Measurements from ENCODE around the gene SEMA6D. TPM values are rescaled to one million over a fixed set of nuclear protein-coding genes. Genes with fewer than 3 reads are reported as not detected.

Gene SEMA6D
- polyA plus RNA-seq, 1 donor from 2014 or later, result 108 TPM

DNA sequence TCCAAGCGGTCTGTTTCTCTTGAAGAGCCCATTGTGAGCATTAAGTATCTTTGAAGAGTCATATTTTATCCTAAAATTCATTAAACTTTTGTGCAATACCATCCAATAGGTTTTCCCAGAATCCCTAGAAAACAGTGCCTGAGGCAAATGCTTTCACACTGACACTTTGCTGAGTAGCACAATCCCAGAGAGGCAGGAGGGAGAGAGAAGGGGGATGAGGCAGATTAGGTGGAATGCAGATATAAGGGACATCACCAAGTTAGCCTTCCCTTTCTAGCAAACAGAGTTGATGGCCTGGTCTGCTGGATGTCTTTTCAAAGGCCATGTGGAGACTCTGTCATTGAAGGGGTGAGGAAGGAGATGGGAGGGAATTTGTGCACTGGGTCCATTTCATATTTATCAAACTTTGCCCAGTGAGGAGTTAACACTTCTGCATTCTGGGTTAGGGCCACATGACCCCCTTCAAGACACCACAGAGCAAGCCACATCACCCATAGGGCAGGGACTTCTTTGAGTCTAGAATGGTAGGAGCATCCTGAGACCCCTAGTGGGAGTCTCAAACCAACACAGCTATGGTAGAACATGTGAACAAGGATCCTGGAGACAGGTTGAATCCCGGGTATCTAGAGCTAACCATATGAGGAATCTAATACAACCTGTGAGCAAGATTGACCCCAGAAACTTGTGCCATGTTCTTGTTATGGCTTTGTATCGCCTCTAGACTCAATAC, 32.0 kb upstream of the SEMA6D start:
- H3K4me3 ChIP-seq (ENCODE audit: low read length), result no peak overlapping the region

DNA sequence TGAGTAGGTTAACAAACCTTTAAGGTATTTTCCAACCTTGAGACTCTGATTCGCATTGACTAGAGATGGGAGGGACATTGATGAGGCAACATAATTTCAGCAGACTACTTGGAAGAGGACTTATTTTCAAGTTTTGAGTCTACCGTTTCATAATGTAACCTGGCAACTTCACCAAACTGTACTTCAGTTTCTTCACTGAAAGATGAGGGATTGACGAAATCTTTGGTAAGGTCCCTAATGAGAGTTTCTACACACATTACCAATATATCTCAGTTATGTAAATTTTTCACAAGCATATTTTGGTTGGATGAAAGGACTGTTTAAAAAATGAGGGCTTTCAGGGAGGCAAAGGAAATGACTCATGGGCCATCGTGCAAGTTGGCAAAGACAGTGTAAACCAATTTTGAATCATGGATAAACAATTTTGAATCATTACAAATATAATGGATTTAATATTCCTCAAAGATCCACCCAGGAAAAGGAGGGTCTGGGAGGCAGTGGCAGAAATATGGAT, 28.7 kb upstream of the SEMA6D start:
- Histone ChIP-seq H3F3A (ENCODE audit: insufficient read depth, low read length, poor library complexity, severe bottlenecking) (no peaks in the 10 kb centered on the region), H3K4me2 (ENCODE audit: low read length) (no peak overlapping the region)
- TF ChIP-seq, protein P1, sequence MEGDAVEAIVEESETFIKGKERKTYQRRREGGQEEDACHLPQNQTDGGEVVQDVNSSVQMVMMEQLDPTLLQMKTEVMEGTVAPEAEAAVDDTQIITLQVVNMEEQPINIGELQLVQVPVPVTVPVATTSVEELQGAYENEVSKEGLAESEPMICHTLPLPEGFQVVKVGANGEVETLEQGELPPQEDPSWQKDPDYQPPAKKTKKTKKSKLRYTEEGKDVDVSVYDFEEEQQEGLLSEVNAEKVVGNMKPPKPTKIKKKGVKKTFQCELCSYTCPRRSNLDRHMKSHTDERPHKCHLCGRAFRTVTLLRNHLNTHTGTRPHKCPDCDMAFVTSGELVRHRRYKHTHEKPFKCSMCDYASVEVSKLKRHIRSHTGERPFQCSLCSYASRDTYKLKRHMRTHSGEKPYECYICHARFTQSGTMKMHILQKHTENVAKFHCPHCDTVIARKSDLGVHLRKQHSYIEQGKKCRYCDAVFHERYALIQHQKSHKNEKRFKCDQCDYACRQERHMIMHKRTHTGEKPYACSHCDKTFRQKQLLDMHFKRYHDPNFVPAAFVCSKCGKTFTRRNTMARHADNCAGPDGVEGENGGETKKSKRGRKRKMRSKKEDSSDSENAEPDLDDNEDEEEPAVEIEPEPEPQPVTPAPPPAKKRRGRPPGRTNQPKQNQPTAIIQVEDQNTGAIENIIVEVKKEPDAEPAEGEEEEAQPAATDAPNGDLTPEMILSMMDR (IDR thresholded peaks at IDR 0.05; ENCODE audit: poor library complexity, severe bottlenecking), result no peak

More for the DNA sequence above, 32.0 kb upstream of the SEMA6D start:
- Histone ChIP-seq H3K9me2 (ENCODE audit: insufficient read depth, low read length) (no peaks in the 10 kb centered on the region), H3K4me2 (ENCODE audit: low read length) (no peak overlapping the region), H3K9me3 (ENCODE audit: low read length) (no peaks in the 10 kb centered on the region), H3K36me3 (ENCODE audit: insufficient read depth, low read length) (no peaks in the 10 kb centered on the region), H3K9ac (ENCODE audit: low read length) (no peak overlapping the region), H3K27ac (ENCODE audit: low read length) (no peak overlapping the region), H4K20me1 (ENCODE audit: insufficient read depth) (no peaks in the 10 kb centered on the region), H3K79me2 (replicated peaks; ENCODE audit: insufficient read depth, low read length) (no peaks in the 10 kb centered on the region), H3K27me3 (ENCODE audit: insufficient read depth, low read depth, low read length) (no peaks in the 10 kb centered on the region), H2AFZ (ENCODE audit: low read depth, low read length) (no peak overlapping the region), H3F3A (ENCODE audit: insufficient read depth, low read length, poor library complexity, severe bottlenecking) (no peaks in the 10 kb centered on the region)
- TF ChIP-seq TAF1 (IDR thresholded peaks at IDR 0.05; ENCODE audit: low read depth) (no peak), POLR2AphosphoS5 (IDR thresholded peaks at IDR 0.05) (no peak), RAD21 (conservative IDR thresholded peaks at IDR 0.05) (no peak), MXI1 (conservative IDR thresholded peaks at IDR 0.05; ENCODE audit: poor library complexity, severe bottlenecking) (no peak), EZH2 (IDR thresholded peaks at IDR 0.05; ENCODE audit: borderline replicate concordance, insufficient read depth, low read length, poor library complexity, severe bottlenecking) (no peak), EP300 (conservative IDR thresholded peaks at IDR 0.05; ENCODE audit: poor library complexity, severe bottlenecking) (no peak), SMC3 (conservative IDR thresholded peaks at IDR 0.05; ENCODE audit: poor library complexity) (no peak)
- TF ChIP-seq, protein P1 (IDR thresholded peaks at IDR 0.05; ENCODE audit: poor library complexity, severe bottlenecking), result no peak
- TF ChIP-seq, protein P2, sequence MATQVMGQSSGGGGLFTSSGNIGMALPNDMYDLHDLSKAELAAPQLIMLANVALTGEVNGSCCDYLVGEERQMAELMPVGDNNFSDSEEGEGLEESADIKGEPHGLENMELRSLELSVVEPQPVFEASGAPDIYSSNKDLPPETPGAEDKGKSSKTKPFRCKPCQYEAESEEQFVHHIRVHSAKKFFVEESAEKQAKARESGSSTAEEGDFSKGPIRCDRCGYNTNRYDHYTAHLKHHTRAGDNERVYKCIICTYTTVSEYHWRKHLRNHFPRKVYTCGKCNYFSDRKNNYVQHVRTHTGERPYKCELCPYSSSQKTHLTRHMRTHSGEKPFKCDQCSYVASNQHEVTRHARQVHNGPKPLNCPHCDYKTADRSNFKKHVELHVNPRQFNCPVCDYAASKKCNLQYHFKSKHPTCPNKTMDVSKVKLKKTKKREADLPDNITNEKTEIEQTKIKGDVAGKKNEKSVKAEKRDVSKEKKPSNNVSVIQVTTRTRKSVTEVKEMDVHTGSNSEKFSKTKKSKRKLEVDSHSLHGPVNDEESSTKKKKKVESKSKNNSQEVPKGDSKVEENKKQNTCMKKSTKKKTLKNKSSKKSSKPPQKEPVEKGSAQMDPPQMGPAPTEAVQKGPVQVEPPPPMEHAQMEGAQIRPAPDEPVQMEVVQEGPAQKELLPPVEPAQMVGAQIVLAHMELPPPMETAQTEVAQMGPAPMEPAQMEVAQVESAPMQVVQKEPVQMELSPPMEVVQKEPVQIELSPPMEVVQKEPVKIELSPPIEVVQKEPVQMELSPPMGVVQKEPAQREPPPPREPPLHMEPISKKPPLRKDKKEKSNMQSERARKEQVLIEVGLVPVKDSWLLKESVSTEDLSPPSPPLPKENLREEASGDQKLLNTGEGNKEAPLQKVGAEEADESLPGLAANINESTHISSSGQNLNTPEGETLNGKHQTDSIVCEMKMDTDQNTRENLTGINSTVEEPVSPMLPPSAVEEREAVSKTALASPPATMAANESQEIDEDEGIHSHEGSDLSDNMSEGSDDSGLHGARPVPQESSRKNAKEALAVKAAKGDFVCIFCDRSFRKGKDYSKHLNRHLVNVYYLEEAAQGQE (IDR thresholded peaks at IDR 0.05; ENCODE audit: borderline replicate concordance), result no peak

More for the DNA sequence above, 28.7 kb upstream of the SEMA6D start:
- Histone ChIP-seq H3K79me2 (replicated peaks; ENCODE audit: insufficient read depth, low read length) (no peaks in the 10 kb centered on the region), H2AFZ (ENCODE audit: low read depth, low read length) (no peak overlapping the region), H3K27ac (ENCODE audit: low read length) (no peak overlapping the region), H3K9ac (ENCODE audit: low read length) (no peak overlapping the region), H3K9me2 (ENCODE audit: insufficient read depth, low read length) (no peaks in the 10 kb centered on the region), H3K9me3 (ENCODE audit: low read length) (no peaks in the 10 kb centered on the region), H3K27me3 (ENCODE audit: insufficient read depth, low read depth, low read length) (no peaks in the 10 kb centered on the region), H3K4me3 (ENCODE audit: low read length) (no peak overlapping the region), H3K36me3 (ENCODE audit: insufficient read depth, low read length) (no peaks in the 10 kb centered on the region), H4K20me1 (ENCODE audit: insufficient read depth) (no peaks in the 10 kb centered on the region)
